PC-9 (cell line): Measurements from ENCODE around the gene VPS8.

Source experiments
- EZH2 ChIP-seq: fragments of 200-600 bp; sonication (generic); IDR thresholded peaks from 2 replicates; pipeline ENCODE4 v1.8.0; 2017; ENCODE audit warnings: antibody characterized with exemption, low read depth
- TF ChIP-seq, protein P1 (sequence below): fragments of 200-600 bp; sonication (generic); conservative IDR thresholded peaks from 2 replicates; pipeline ENCODE4 v1.6.1; 2017; ENCODE audit warnings: mixed run types, antibody characterized with exemption, mild to moderate bottlenecking, moderate library complexity

DNA sequence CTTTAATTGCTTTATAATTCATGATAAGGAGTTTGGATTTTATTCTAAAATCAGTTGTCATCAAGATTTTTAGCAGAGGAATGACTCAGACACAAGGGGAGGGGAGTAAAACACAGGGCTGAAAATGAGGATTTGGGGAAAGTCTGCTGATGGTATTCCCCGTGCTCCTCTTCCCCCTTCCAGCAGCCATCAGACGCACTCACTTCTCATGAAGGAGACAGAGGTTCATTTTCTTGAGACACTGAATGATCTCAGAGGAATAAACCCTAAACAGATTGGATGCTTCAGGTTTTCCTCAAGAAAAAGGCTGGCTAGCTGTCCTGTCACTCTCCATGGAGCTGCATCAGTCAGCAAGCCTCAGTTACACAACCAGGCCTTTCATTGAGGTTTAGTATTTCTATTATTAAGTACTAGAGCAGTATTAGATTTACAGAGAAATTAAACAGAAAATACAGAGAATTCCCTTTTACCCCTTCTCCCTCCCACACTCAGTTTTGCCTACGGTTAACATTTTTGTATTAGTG is 174.5 kb downstream of the VPS8 start:
- TF ChIP-seq, protein P1, sequence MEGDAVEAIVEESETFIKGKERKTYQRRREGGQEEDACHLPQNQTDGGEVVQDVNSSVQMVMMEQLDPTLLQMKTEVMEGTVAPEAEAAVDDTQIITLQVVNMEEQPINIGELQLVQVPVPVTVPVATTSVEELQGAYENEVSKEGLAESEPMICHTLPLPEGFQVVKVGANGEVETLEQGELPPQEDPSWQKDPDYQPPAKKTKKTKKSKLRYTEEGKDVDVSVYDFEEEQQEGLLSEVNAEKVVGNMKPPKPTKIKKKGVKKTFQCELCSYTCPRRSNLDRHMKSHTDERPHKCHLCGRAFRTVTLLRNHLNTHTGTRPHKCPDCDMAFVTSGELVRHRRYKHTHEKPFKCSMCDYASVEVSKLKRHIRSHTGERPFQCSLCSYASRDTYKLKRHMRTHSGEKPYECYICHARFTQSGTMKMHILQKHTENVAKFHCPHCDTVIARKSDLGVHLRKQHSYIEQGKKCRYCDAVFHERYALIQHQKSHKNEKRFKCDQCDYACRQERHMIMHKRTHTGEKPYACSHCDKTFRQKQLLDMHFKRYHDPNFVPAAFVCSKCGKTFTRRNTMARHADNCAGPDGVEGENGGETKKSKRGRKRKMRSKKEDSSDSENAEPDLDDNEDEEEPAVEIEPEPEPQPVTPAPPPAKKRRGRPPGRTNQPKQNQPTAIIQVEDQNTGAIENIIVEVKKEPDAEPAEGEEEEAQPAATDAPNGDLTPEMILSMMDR, result no peak
- no peak for TF ChIP-seq EZH2
